Amygdala (tissue), 56 donors: Measurements from ENCODE around the gene KLHL28.

ENCODE experiments used
- DNase-seq, 56 donors: peaks; one replicate each; lab custom pipeline; 2025; lab: John Stamatoyannopoulos, UW

Gene KLHL28

GRCh38 chr14:44962334-44963043 lies 742 bp upstream of the KLHL28 start:
- peak in 45 of 56 donors; percentile 21 to 84 (median 61) for DNase-seq

DNA sequence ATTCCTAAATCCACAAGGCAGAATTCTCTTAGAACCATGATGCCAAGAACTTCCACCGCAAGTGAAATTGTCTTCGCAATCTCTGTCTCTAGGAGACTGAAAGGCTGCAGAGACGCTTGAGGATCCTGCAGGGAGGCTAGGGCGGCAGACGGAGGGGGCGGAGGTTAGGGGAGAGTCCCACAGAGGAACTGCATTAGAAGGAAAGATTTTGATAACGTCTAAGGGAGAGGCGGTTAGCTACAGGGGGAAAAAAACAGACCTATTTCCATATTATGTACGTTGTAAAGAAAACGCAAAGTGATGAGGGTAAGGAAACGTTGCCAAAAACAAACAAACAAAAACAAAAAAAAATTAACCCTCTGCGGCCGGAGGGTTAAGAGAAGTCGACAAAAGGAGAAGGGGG lies 595 bp downstream of the KLHL28 start:
- DNase-seq, result peak in 28 of 56 donors; percentile 1 to 47 (median 18)

- no peak for DNase-seq
Measured at GRCh38 chr14:44960646-44961045, 1.1 kb downstream of the KLHL28 start.

DNA sequence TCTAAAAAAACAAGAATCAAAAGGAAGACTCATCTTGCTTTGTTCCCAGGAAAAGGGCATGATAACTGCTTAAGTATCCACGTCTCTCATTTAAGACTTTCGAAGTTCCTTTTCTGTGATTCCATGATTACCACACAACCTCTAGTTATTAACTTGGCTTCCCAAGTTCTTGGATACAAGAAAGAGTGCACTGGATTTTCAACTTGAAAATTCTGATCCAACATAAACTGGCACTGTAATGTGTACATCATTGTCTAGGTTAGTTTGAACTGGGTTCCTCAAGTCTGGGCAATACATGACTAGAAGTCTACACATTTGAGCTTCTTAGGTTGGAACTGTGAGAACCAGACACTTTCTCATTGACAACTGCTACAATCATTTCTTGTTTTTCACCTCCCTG lies 1.6 kb downstream of the KLHL28 start:
- no peak for DNase-seq

- DNase-seq, result no peak
Measured at GRCh38 chr14:44959538-44959937, 2.2 kb downstream of the KLHL28 start.

GRCh38 chr14:44956866-44957265 lies 4.9 kb downstream of the KLHL28 start:
- no peak for DNase-seq

- no peak for DNase-seq
Measured at GRCh38 chr14:44955528-44955927, 6.2 kb downstream of the KLHL28 start.

- no peak for DNase-seq
Measured at GRCh38 chr14:44954750-44955149, 7.0 kb downstream of the KLHL28 start.

GRCh38 chr14:44952391-44953110 lies 9.2 kb downstream of the KLHL28 start:
- DNase-seq, result no peak

GRCh38 chr14:44951051-44951450 lies 10.7 kb downstream of the KLHL28 start:
- no peak for DNase-seq

GRCh38 chr14:44945264-44945663 lies 16.5 kb downstream of the KLHL28 start:
- no peak for DNase-seq

GRCh38 chr14:44944107-44944506 lies 17.6 kb downstream of the KLHL28 start:
- DNase-seq, result no peak

DNA sequence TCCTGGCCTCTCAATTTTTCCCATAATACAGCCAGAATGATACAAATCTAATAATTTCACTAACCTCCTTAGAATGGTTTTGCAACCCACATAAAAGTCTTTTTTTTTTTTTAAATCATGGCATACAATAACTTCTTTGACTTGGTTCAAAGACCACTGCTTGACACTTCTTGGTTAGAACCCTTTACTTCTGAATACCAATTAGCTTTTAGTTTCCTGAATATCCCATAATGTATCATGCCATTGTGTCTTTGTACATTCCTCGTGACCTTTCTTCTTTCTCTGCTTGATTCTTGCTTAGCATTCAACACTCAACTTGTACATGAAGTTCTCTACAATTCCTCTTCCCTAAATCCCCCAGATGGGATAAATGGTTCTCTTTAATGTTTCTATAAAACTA lies 19.3 kb downstream of the KLHL28 start:
- no peak for DNase-seq

- no peak for DNase-seq
Measured at GRCh38 chr14:44941591-44941990, 20.2 kb downstream of the KLHL28 start.

- DNase-seq, result no peak
Measured at GRCh38 chr14:44940944-44941343, 20.8 kb downstream of the KLHL28 start.

DNA sequence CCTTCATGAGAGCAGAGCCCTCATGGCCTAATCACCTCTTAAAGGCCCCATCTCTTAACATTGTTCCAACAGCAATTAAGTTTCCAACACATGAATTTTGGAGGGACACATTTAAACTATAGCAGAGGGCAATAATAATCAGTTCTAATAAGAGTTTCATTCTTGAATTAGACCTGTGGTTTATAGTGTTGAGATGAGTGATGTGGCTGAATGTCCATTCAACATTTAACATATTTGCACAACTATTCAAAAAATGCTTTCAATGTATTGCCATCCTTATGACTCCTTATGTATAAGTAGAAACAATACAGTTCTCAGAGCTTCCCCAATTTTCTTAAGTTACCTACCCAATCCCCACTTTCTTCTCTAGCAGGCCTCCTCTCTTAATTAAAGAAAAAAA lies 21.5 kb downstream of the KLHL28 start:
- DNase-seq, result no peak

DNA sequence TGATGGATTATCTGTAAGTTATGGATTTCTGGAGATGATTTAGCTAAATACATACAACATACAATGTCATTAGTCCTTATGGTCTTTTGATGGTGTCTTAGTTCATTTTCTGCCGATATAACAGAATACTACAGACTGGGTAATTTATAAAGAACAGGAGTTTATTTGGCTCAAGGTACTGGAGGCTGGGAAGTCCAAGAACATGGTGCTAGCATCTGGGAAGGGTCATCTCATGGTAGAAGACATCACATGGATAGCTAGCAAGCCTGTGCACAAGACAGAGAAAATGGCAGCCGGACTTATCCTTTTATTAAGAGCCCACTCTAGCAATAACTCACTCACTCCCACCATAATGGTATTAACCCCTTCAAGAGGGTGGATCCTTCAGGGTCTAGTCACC lies 24.2 kb downstream of the KLHL28 start:
- DNase-seq, result no peak

GRCh38 chr14:44935155-44935554 lies 26.6 kb downstream of the KLHL28 start:
- no peak for DNase-seq

- DNase-seq, result no peak
Measured at GRCh38 chr14:44928793-44929192, 33.0 kb downstream of the KLHL28 start.

DNA sequence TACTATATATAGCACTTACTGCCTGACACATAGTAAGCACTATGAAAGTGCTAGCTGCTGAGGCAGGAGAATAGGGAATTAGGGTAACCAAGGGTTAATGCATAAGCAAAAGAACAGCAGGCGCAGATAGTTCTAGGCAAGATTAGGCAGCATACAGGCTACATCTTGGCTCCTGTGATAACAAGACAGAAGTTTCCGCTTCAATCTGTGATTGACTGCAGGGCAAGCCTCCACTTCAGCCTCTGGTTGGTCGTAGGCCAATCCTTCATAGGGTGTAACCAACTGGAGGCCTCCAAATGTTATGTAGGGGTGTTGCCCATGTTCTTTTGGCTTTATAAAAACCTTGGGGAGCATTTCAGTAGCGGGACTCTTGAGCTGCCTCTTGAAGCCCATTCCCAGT lies 46.9 kb downstream of the KLHL28 start:
- no peak for DNase-seq

- DNase-seq, result no peak
Measured at GRCh38 chr14:44912041-44912869, 49.5 kb downstream of the KLHL28 start.
